Spleen (tissue), 11 donors: ENCODE results near the gene SYNPO. TPM values are rescaled to one million over a fixed set of nuclear protein-coding genes. Genes with fewer than 3 reads are reported as not detected.
A peak's percentile ranks its signal among the peaks of the same experiment; 100 is the strongest.

Experiments used
- DNase-seq: peaks from one replicate; pipeline ENCODE4 v3.0.0-alpha.2; 2020
- H3K27ac ChIP-seq, 8 donors: fragments of 200-600 bp; sonication (generic) in 7 of 8; 1 replicate in 4 of 8; 2 replicates in 4 of 8; pipeline versions ENCODE4 v1.5.0 to v1.8.0; 2016 to 2021; ENCODE audit warnings: inconsistent platforms in 4 of 8, mild to moderate bottlenecking in 4 of 8, moderate library complexity in 1 of 8
- H3K27me3 ChIP-seq, 7 donors: fragments of 200-600 bp; sonication (generic) in 6 of 7; replicated peaks in 1 of 7; 1 replicate in 4 of 7; 2 replicates in 3 of 7; pipeline versions ENCODE4 v1.5.0 to v1.8.0; 2016 to 2021; ENCODE audit warnings: inconsistent platforms in 3 of 7, mild to moderate bottlenecking in 1 of 7
- H3K36me3 ChIP-seq, 6 donors: fragments of 200-600 bp; sonication (generic) in 5 of 6; 1 replicate in 4 of 6; 2 replicates in 2 of 6; pipeline versions ENCODE4 v1.5.0 to v1.8.0; 2016 to 2021; ENCODE audit warnings: inconsistent platforms in 2 of 6
- H3K4me1 ChIP-seq, 6 donors: fragments of 200-600 bp; sonication (generic) in 5 of 6; 1 replicate in 3 of 6; 2 replicates in 3 of 6; pipeline versions ENCODE4 v1.5.0 to v1.8.0; 2016 to 2021; ENCODE audit warnings: inconsistent platforms in 3 of 6
- H3K4me3 ChIP-seq, 8 donors: fragments of 200-600 bp; sonication (generic) in 7 of 8; 1 replicate in 4 of 8; 2 replicates in 4 of 8; pipeline versions ENCODE4 v1.5.0 to v1.8.0; 2016 to 2021; ENCODE audit warnings: inconsistent platforms in 4 of 8, mild to moderate bottlenecking in 4 of 8, moderate library complexity in 2 of 8
- H3K9me3 ChIP-seq, 8 donors: fragments of 200-600 bp; sonication (generic) in 7 of 8; 1 replicate in 4 of 8; 2 replicates in 4 of 8; pipeline versions ENCODE4 v1.5.0 to v1.8.0; 2016 to 2021; ENCODE audit warnings: inconsistent platforms in 4 of 8
- POLR2A ChIP-seq, 3 donors: fragments of 450-650 bp; IDR thresholded peaks; one replicate each; pipeline ENCODE4 v1.5.1; 2017; ENCODE audit warnings: antibody characterized with exemption in 3 of 3, mild to moderate bottlenecking in 1 of 3
- POLR2AphosphoS5 ChIP-seq, 3 donors: sonication (generic); formaldehyde crosslinking; IDR thresholded peaks; one replicate each; pipeline ENCODE4 v1.5.1; 2017; ENCODE audit warnings: antibody characterized with exemption in 3 of 3
- WGBS, 5 donors: extraction: QIAGEN DNeasy Blood & Tissue Kit in 3 of 5; methylation state at CpG; one replicate each; pipeline versions ENCODE4 v1.1.5 to v1.1.7; 2013 to 2018; 5-methylcytosine and 5-hydroxymethylcytosine counted together
- intact Hi-C: fragments of 100-400 bp; cut with DNase I; formaldehyde crosslinking; loops from one replicate; pipeline ENCODE4 v1.15.0; 2023; ENCODE audit warnings: low total_unique reads
- polyA plus RNA-seq, 3 donors: library from polyadenylated mRNA; stranded (reverse); fragments of 200-250 nt; gene quantifications; one replicate each; pipeline ENCODE4 v1.2.1, GENCODE V29; 2013
- total RNA-seq, 7 donors: library from RNA; depleted of rRNA in 3 of 7; stranded (reverse); fragments of >200 nt in 3 of 7; fragmentation: NEBNext Ultra II Directional in 4 of 7; extraction: Animal tissue kit (Norgen Biotek cat#: 25700) in 4 of 7; gene quantifications; one replicate each; pipeline versions ENCODE4 v1.1.0 to v1.2.1, GENCODE V29; 2016 to 2021
- TF ChIP-seq, protein P1 (sequence below), 11 experiments: fragments of 200-600 bp in 7 of 11; fragments of 450-650 bp in 4 of 11; sonication (generic) in 4 of 11; IDR thresholded peaks in 8 of 11; conservative IDR thresholded peaks in 3 of 11; 1 replicate in 7 of 11; 2 replicates in 4 of 11; pipeline versions ENCODE4 v1.4.0 to v1.8.0; 2016 to 2021; ENCODE audit warnings: antibody characterized with exemption in 11 of 11, inconsistent platforms in 4 of 11, mild to moderate bottlenecking in 1 of 11
- donor health status: healthy with polysubstance abuse.
- donor health status: DM: no; HTN: no; CAD: no; lungs with moderate emphysema.
- donor health status: DM: no; HTN: no; CAD: no.
- donor health status: Bipolar disorder and iron deficiency.
- donor health status: healthy.
- donor health status: DM: no; HTN: no; CAD: no.
- donor health status: DM: yes; HTN: yes; CAD: no.

The SYNPO gene
- total and polyA plus RNA-seq, 10 donors, result 6.9 to 133 (median 45.9) TPM

DNA sequence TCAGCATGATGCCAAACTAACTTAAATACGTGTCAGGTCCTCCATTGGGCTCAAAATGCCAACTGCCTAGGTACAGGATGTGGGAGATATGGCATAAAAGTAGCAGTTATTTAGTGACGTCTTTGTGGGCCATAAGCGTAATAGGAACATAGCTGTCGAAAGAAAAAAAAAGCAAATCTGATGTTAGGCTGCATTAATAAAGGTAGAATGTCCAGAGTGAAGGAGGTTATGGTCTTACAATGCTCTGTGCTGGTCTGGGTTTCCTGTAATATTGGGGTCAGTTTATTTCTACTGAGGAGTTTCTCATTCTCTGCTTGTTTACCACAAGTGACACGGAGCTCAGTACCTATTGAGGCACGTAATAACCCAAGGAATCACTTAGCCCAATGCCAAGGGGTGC, 33.4 kb upstream of the SYNPO start:
- no peak overlapping the region for H3K27ac ChIP-seq

DNA sequence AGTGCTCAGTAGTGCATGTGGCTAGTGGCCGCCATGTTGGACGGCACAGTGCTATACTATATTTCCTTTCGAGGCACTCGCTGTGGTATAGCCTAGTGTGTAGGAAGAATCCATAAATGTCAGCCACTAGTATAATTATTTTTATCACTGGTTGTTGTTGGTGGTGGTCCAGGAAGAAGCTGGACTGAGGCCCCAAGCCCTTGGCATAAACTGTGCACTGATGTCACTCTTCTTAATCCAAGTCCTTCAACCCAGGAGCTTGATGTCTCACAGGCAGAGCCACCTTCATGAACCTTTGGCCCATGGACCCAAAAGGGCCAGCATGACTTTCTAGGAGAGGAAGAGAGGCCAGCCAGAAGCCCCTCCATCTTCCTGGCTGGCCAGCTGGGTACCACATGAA, 32.5 kb upstream of the SYNPO start:
- Histone ChIP-seq H3K4me1 (peaks cover under 1 to 63% (median 15%) of the 10 kb centered on the region in 6 donors), H3K9me3 (no peaks in the 10 kb centered on the region), H3K4me3 (no peak overlapping the region), H3K27me3 (no peaks in the 10 kb centered on the region), H3K36me3 (no peaks in the 10 kb centered on the region), H3K27ac (no peak overlapping the region)
- WGBS, 5 donors, result 91 to 98% (median 96%) methylated on average over 4 of the region's 4 CpGs
- intact Hi-C loops, result no loop called here
- TF ChIP-seq POLR2AphosphoS5 (IDR thresholded peaks at IDR 0.05), result no peak
- TF ChIP-seq, protein P1, sequence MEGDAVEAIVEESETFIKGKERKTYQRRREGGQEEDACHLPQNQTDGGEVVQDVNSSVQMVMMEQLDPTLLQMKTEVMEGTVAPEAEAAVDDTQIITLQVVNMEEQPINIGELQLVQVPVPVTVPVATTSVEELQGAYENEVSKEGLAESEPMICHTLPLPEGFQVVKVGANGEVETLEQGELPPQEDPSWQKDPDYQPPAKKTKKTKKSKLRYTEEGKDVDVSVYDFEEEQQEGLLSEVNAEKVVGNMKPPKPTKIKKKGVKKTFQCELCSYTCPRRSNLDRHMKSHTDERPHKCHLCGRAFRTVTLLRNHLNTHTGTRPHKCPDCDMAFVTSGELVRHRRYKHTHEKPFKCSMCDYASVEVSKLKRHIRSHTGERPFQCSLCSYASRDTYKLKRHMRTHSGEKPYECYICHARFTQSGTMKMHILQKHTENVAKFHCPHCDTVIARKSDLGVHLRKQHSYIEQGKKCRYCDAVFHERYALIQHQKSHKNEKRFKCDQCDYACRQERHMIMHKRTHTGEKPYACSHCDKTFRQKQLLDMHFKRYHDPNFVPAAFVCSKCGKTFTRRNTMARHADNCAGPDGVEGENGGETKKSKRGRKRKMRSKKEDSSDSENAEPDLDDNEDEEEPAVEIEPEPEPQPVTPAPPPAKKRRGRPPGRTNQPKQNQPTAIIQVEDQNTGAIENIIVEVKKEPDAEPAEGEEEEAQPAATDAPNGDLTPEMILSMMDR (IDR thresholded peaks at IDR 0.05 in 8 of 11, conservative IDR thresholded peaks at IDR 0.05 in 3 of 11), result no peak
- TF ChIP-seq POLR2A (IDR thresholded peaks at IDR 0.05), result no peak
- no peak for DNase-seq

More for the DNA sequence above, 33.4 kb upstream of the SYNPO start:
- intact Hi-C loops, result no loop called here
- no peaks in the 10 kb centered on the region for H3K36me3 ChIP-seq
- TF ChIP-seq POLR2AphosphoS5 (IDR thresholded peaks at IDR 0.05), result no peak
- TF ChIP-seq POLR2A (IDR thresholded peaks at IDR 0.05), result no peak
- TF ChIP-seq, protein P1 (IDR thresholded peaks at IDR 0.05 in 8 of 11, conservative IDR thresholded peaks at IDR 0.05 in 3 of 11), result no peak
- no peak for DNase-seq
- no peak overlapping the region for H3K4me3 ChIP-seq
- H3K27me3 ChIP-seq, result no peaks in the 10 kb centered on the region
- H3K4me1 ChIP-seq, result peaks cover 0 to 60% (median 12%) of the 10 kb centered on the region in 6 donors
- H3K9me3 ChIP-seq, result no peaks in the 10 kb centered on the region
- 80 to 89% (median 84%) methylated on average over 6 of the region's 6 CpGs for WGBS, 5 donors

DNA sequence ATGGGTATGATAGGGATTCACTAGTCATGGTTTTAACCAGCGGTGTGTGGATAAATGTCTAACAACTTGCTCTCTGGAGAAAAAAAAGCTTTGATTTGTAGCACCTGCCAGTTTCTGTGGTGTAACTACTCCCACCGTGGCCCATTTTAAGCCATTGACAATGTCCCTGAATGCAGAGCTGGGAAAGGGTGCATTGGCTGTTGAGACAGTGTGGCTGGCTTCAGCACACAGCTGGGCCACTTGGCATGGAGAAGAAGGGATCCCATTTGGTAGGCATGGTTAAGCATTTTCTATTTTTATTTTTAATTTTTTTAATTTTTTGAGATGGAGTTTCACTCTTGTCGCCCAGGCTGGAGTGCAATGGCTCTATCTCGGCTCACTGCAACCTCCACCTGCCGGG, 31.5 kb upstream of the SYNPO start:
- 65 to 84% (median 66%) methylated on average over 5 of the region's 5 CpGs for WGBS, 5 donors
- intact Hi-C loops, result no loop called here
- no peaks in the 10 kb centered on the region for H3K27me3 ChIP-seq
- H3K36me3 ChIP-seq, result no peaks in the 10 kb centered on the region
- TF ChIP-seq, protein P1 (IDR thresholded peaks at IDR 0.05 in 8 of 11, conservative IDR thresholded peaks at IDR 0.05 in 3 of 11), result no peak
- TF ChIP-seq POLR2A (IDR thresholded peaks at IDR 0.05) (no peak), POLR2AphosphoS5 (IDR thresholded peaks at IDR 0.05) (no peak)
- DNase-seq, result no peak
- no peak overlapping the region for H3K27ac ChIP-seq
- H3K4me3 ChIP-seq, result no peak overlapping the region
- H3K4me1 ChIP-seq, result peaks cover 4 to 64% (median 22%) of the 10 kb centered on the region in 6 donors
- H3K9me3 ChIP-seq, result no peaks in the 10 kb centered on the region

DNA sequence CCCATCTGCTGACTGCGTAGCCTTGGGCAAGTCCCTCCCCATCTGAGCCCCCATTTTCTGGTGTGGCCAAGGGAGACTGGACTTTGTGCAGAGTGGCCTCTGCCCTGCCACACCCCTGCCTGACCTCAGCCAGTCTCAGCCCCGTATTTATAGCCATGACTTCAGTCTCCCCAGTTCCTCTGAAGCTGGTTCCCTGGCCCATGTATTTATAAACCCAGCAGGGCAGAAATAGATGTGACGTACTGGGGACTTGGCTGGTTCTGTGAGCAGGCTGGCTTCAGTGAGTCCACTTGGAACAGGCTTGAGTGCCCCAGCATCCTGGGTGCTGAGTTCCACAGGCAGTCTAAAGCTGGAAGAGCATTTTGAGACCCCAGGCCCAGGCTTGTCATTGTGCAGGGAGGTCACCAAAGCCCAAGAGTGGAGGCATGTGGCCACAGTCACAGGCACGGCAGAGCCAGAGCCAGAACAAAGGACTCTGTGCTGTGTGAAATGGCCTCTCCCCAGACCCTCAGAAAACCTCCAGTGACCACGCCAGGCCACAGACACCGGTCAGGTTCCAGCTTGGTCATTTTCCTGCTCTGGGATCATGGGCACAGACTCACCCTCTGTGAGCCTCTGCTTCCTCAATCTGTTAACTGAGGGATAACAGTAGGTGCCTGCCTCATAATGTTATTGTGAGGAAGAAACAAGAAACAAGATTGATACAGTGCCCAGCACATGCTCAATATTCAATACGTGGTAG, 30.4 kb upstream of the SYNPO start:
- H3K27ac ChIP-seq, result peak overlapping the region in 1 of 8 donors; percentile 22
- peak; percentile 54 for DNase-seq
- H3K9me3 ChIP-seq, result no peaks in the 10 kb centered on the region

More for the DNA sequence above, 30.4 kb upstream of the SYNPO start:
- WGBS, 5 donors, result 59 to 79% (median 74%) methylated on average over 7 of the region's 7 CpGs
- intact Hi-C loops, result no loop called here
- Histone ChIP-seq H3K36me3 (no peaks in the 10 kb centered on the region), H3K27me3 (no peaks in the 10 kb centered on the region), H3K4me3 (no peak overlapping the region), H3K4me1 (peaks cover 6 to 64% (median 27%) of the 10 kb centered on the region in 6 donors)
- TF ChIP-seq POLR2AphosphoS5 (IDR thresholded peaks at IDR 0.05), result no peak
- TF ChIP-seq, protein P1 (IDR thresholded peaks at IDR 0.05 in 8 of 11, conservative IDR thresholded peaks at IDR 0.05 in 3 of 11), result no peak
- TF ChIP-seq POLR2A (IDR thresholded peaks at IDR 0.05), result no peak
